GM12872 (cell line): ENCODE results near the gene SYNE3.

Experiments
- CTCF ChIP-seq: IDR thresholded peaks from 3 replicates; pipeline ENCODE4 v1.5.1; 2011; ENCODE audit warnings: low read depth, mild to moderate bottlenecking, low read length, moderate library complexity; ENCODE audit not compliant: insufficient read depth

Gene SYNE3

GRCh38 chr14:95526483-95527386 lies 10.3 kb upstream of the SYNE3 start:
- TF ChIP-seq CTCF, result no peak

- TF ChIP-seq CTCF, result no peak
Measured at GRCh38 chr14:95525999-95526398, 9.5 kb upstream of the SYNE3 start.

- no peak for TF ChIP-seq CTCF
Measured at GRCh38 chr14:95524706-95525512, 8.5 kb upstream of the SYNE3 start.

GRCh38 chr14:95523815-95524448 lies 7.5 kb upstream of the SYNE3 start:
- TF ChIP-seq CTCF, result no peak

- no peak for TF ChIP-seq CTCF
Measured at GRCh38 chr14:95523051-95523814, 6.8 kb upstream of the SYNE3 start.

- TF ChIP-seq CTCF, result no peak
Measured at GRCh38 chr14:95522556-95522955, 6.1 kb upstream of the SYNE3 start.
